Nephron (organoid): Measurements from ENCODE around the gene KRT6C.

Experiments
- H3K27ac Mint-ChIP-seq, 3 experiments: 2 replicates each; pipeline ENCODE4 v1.8.0; 2020; ENCODE audit warnings: mixed read lengths in 3 of 3, mild to moderate bottlenecking in 2 of 3, moderate library complexity in 1 of 3
- H3K27me3 Mint-ChIP-seq: 2 replicates; pipeline ENCODE4 v1.8.0; 2021; ENCODE audit warnings: low read depth, mild to moderate bottlenecking, moderate library complexity, mixed read lengths
- H3K36me3 Mint-ChIP-seq: 2 replicates; pipeline ENCODE4 v1.8.0; 2020; ENCODE audit warnings: low read depth, mixed read lengths
- H3K4me1 Mint-ChIP-seq: 2 replicates; pipeline ENCODE4 v1.8.0; 2020; ENCODE audit warnings: mixed read lengths
- H3K4me3 Mint-ChIP-seq, 3 experiments: 2 replicates each; pipeline ENCODE4 v1.8.0; 2020; ENCODE audit warnings: mild to moderate bottlenecking in 3 of 3, mixed read lengths in 3 of 3, moderate library complexity in 2 of 3
- H3K9me3 Mint-ChIP-seq: 2 replicates; pipeline ENCODE4 v1.8.0; 2020; ENCODE audit warnings: mixed read lengths
- CTCF ChIP-seq, 3 experiments: fragments of 200-600 bp; sonication (generic); IDR thresholded peaks; one replicate each; pipeline ENCODE4 v1.5.0; 2021; ENCODE audit warnings: antibody characterized with exemption in 3 of 3; ENCODE audit not compliant: unreplicated experiment in 3 of 3

The KRT6C gene

GRCh38 chr12:52515319-52515646 is 41.7 kb upstream of the KRT6C start:
- H3K36me3 Mint-ChIP-seq, result no peaks in the 10 kb centered on the region
- no peak overlapping the region for H3K4me3 Mint-ChIP-seq
- peaks cover 17% of the 10 kb centered on the region for H3K27me3 Mint-ChIP-seq
- TF ChIP-seq CTCF (IDR thresholded peaks at IDR 0.05; ENCODE audit: unreplicated experiment in 3 of 3), result no peak
- H3K9me3 Mint-ChIP-seq, result peaks cover 10% of the 10 kb centered on the region
- H3K4me1 Mint-ChIP-seq, result no peaks in the 10 kb centered on the region
- no peak overlapping the region for H3K27ac Mint-ChIP-seq

- H3K9me3 Mint-ChIP-seq, result peaks cover 10% of the 10 kb centered on the region
- no peak overlapping the region for H3K4me3 Mint-ChIP-seq
- no peak for TF ChIP-seq CTCF (IDR thresholded peaks at IDR 0.05; ENCODE audit: unreplicated experiment in 3 of 3)
- H3K27me3 Mint-ChIP-seq, result peaks cover 20% of the 10 kb centered on the region
- H3K27ac Mint-ChIP-seq, result no peak overlapping the region
- no peaks in the 10 kb centered on the region for H3K36me3 Mint-ChIP-seq
- H3K4me1 Mint-ChIP-seq, result no peaks in the 10 kb centered on the region
Measured at GRCh38 chr12:52514471-52515318, 41.1 kb upstream of the KRT6C start.

- peaks cover 10% of the 10 kb centered on the region for H3K9me3 Mint-ChIP-seq
Measured at GRCh38 chr12:52513736-52514135, 40.1 kb upstream of the KRT6C start.

GRCh38 chr12:52508211-52508610 is 34.6 kb upstream of the KRT6C start:
- H3K27ac Mint-ChIP-seq, result no peak overlapping the region
- H3K4me1 Mint-ChIP-seq, result no peaks in the 10 kb centered on the region
- peaks cover 14% of the 10 kb centered on the region for H3K9me3 Mint-ChIP-seq
- H3K4me3 Mint-ChIP-seq, result no peak overlapping the region
- peaks cover 12% of the 10 kb centered on the region for H3K27me3 Mint-ChIP-seq
- TF ChIP-seq CTCF (IDR thresholded peaks at IDR 0.05; ENCODE audit: unreplicated experiment in 3 of 3), result no peak
- H3K36me3 Mint-ChIP-seq, result no peaks in the 10 kb centered on the region

More at GRCh38 chr12:52513736-52514135, 40.1 kb upstream of the KRT6C start:
- Mint-ChIP-seq H3K36me3 (no peaks in the 10 kb centered on the region), H3K27me3 (peaks cover 18% of the 10 kb centered on the region), H3K27ac (no peak overlapping the region), H3K4me3 (no peak overlapping the region), H3K4me1 (no peaks in the 10 kb centered on the region)
- TF ChIP-seq CTCF (IDR thresholded peaks at IDR 0.05; ENCODE audit: unreplicated experiment in 3 of 3), result no peak

- peak; percentile 50 to 62 (median 54) for TF ChIP-seq CTCF (IDR thresholded peaks at IDR 0.05; ENCODE audit: unreplicated experiment in 3 of 3)
- H3K36me3 Mint-ChIP-seq, result no peaks in the 10 kb centered on the region
- H3K4me3 Mint-ChIP-seq, result no peak overlapping the region
- H3K4me1 Mint-ChIP-seq, result no peaks in the 10 kb centered on the region
- H3K27ac Mint-ChIP-seq, result no peak overlapping the region
- peaks cover 12% of the 10 kb centered on the region for H3K27me3 Mint-ChIP-seq
- H3K9me3 Mint-ChIP-seq, result peaks cover 14% of the 10 kb centered on the region
Measured at GRCh38 chr12:52506858-52507715, 33.5 kb upstream of the KRT6C start.
